Hepatocyte (in vitro differentiated cells): Measurements from ENCODE around the gene ITPR1. TPM values are rescaled to one million over a fixed set of nuclear protein-coding genes. Genes with fewer than 3 reads are reported as not detected.
A peak's percentile ranks its signal among the peaks of the same experiment; 100 is the strongest.

ENCODE experiments used
- DNase-seq: peaks from one replicate; pipeline ENCODE4 v3.0.0-alpha.2; 2016; ENCODE audit warnings: low spot score
- H2AFZ ChIP-seq: fragments of 200-600 bp; sonication (generic); 2 replicates; pipeline ENCODE4 v1.6.0; 2016; ENCODE audit warnings: antibody characterized with exemption, mild to moderate bottlenecking
- H3K27ac ChIP-seq: fragments of 200-600 bp; sonication (generic); 2 replicates; pipeline ENCODE4 v1.5.1; 2016; ENCODE audit warnings: mild to moderate bottlenecking
- H3K27me3 ChIP-seq: fragments of 200-600 bp; sonication (generic); 2 replicates; pipeline ENCODE4 v1.6.1; 2016
- H3K36me3 ChIP-seq: fragments of 200-600 bp; sonication (generic); replicated peaks from 2 replicates; pipeline ENCODE4 v1.5.1; 2016; ENCODE audit warnings: low read depth; ENCODE audit not compliant: insufficient read depth
- H3K4me1 ChIP-seq: fragments of 200-600 bp; sonication (generic); 2 replicates; pipeline ENCODE4 v1.5.1; 2016; ENCODE audit warnings: mild to moderate bottlenecking, moderate library complexity; ENCODE audit not compliant: insufficient read depth
- H3K4me2 ChIP-seq: fragments of 200-600 bp; sonication (generic); 2 replicates; pipeline ENCODE4 v1.6.0; 2016
- H3K4me3 ChIP-seq: fragments of 200-600 bp; sonication (generic); 2 replicates; pipeline ENCODE4 v1.5.1; 2016; ENCODE audit warnings: mild to moderate bottlenecking
- H3K79me2 ChIP-seq: fragments of 200-600 bp; sonication (generic); 2 replicates; pipeline ENCODE4 v1.6.0; 2017; ENCODE audit warnings: mild to moderate bottlenecking
- H3K9me2 ChIP-seq: fragments of 200-600 bp; sonication (generic); replicated peaks from 2 replicates; pipeline ENCODE4 v1.6.0; 2017; ENCODE audit warnings: mild to moderate bottlenecking; ENCODE audit not compliant: insufficient read depth
- H3K9me3 ChIP-seq: fragments of 200-600 bp; sonication (generic); 2 replicates; pipeline ENCODE4 v1.5.1; 2016; ENCODE audit warnings: low read depth, mild to moderate bottlenecking
- H4K20me1 ChIP-seq: fragments of 200-600 bp; sonication (generic); 2 replicates; pipeline ENCODE4 v1.6.0; 2016; ENCODE audit warnings: mild to moderate bottlenecking; ENCODE audit not compliant: insufficient read depth, poor library complexity, severe bottlenecking
- EZH2 ChIP-seq: fragments of 200-600 bp; sonication (generic); IDR thresholded peaks from 2 replicates; pipeline ENCODE4 v1.6.1; 2016; ENCODE audit warnings: antibody characterized with exemption, mild to moderate bottlenecking, borderline replicate concordance
- EZH2phosphoT487 ChIP-seq: fragments of 200-600 bp; sonication (generic); IDR thresholded peaks from one replicate; pipeline ENCODE4 v1.6.1; 2018; ENCODE audit warnings: antibody characterized with exemption, mild to moderate bottlenecking, low read depth, moderate library complexity; ENCODE audit not compliant: unreplicated experiment, severe bottlenecking
- WGBS: methylation state at CpG from one replicate; pipeline ENCODE4 v1.1.6; 2016; ENCODE audit warnings: low lambda C conversion rate; ENCODE audit errors: missing lambda C conversion rate; 5-methylcytosine and 5-hydroxymethylcytosine counted together
- polyA plus RNA-seq: library from polyadenylated mRNA; unstranded; fragments of >200 nt; fragmentation: Nextera tagmentation; extraction: Ambion mirVana; gene quantifications from 2 replicates; pipeline ENCODE4 v1.2.1, GENCODE V29; 2016
- total RNA-seq: library from RNA; depleted of rRNA; stranded (reverse); fragments of >200 nt; gene quantifications from 2 replicates; pipeline ENCODE4 v1.2.3, GENCODE V29; 2014
- TF ChIP-seq, protein P1 (sequence below): fragments of 200-600 bp; sonication (generic); IDR thresholded peaks from 2 replicates; pipeline ENCODE4 v1.5.1; 2016; ENCODE audit warnings: antibody characterized with exemption, mild to moderate bottlenecking; ENCODE audit not compliant: poor library complexity

ITPR1 gene
- total and polyA plus RNA-seq, 2 experiments from 2014 or later: 46.8 to 90.8 TPM

DNA sequence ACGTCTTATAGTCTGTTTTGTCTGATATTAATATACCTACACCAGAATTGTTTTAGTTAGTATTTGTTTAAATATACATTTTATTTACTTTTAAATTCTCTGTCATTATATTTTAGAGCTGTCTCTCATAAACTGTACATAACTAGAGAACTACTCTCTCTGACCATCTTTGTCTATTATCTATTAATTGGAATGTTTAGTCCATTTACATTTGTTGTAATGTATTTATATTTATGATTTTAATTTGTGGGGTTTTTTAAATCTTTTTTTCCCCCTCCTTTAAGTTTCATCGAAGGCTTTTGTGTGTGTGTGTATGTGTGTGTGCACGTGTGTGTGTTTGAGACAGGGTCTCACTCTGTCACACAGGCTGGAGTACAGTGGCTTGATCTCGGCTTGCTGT lies 47.1 kb downstream of the ITPR1 start:
- Histone ChIP-seq H2AFZ (no peak overlapping the region), H3K36me3 (no peaks in the 10 kb centered on the region), H3K4me2 (no peak overlapping the region), H3K4me3 (no peak overlapping the region), H3K9me2 (no peaks in the 10 kb centered on the region), H3K9me3 (no peaks in the 10 kb centered on the region), H4K20me1 (no peaks in the 10 kb centered on the region), H3K27ac (no peak overlapping the region), H3K79me2 (peaks cover 25% of the 10 kb centered on the region), H3K4me1 (no peaks in the 10 kb centered on the region), H3K27me3 (no peaks in the 10 kb centered on the region)
- no peak for DNase-seq
- TF ChIP-seq EZH2phosphoT487: no peak
- TF ChIP-seq, protein P1, sequence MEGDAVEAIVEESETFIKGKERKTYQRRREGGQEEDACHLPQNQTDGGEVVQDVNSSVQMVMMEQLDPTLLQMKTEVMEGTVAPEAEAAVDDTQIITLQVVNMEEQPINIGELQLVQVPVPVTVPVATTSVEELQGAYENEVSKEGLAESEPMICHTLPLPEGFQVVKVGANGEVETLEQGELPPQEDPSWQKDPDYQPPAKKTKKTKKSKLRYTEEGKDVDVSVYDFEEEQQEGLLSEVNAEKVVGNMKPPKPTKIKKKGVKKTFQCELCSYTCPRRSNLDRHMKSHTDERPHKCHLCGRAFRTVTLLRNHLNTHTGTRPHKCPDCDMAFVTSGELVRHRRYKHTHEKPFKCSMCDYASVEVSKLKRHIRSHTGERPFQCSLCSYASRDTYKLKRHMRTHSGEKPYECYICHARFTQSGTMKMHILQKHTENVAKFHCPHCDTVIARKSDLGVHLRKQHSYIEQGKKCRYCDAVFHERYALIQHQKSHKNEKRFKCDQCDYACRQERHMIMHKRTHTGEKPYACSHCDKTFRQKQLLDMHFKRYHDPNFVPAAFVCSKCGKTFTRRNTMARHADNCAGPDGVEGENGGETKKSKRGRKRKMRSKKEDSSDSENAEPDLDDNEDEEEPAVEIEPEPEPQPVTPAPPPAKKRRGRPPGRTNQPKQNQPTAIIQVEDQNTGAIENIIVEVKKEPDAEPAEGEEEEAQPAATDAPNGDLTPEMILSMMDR: no peak
- no peak for TF ChIP-seq EZH2
- WGBS: 95% methylated on average over 4 of the region's 4 CpGs

DNA sequence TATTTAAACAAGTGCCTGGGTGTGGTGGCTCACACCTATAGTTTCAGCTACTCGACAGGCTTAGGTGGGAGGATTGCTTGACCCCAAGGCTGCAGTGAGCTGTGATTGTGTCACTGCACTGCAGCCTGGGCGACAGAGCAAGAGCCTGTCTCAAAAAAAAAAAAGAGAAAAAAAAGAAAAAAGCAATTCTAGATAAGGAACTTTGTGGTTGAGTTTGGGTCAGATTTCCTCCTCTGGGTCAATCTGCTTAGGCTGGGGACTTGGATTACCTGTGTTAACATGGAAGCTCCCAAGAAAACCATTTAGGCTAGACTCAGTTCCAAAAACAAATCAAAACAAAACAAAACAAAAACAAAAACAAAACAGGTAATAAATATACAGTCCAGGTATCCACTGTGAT lies 50.0 kb downstream of the ITPR1 start:
- Histone ChIP-seq H2AFZ (no peak overlapping the region), H3K4me1 (peaks cover 17% of the 10 kb centered on the region), H4K20me1 (no peaks in the 10 kb centered on the region), H3K4me2 (no peak overlapping the region), H3K27me3 (no peaks in the 10 kb centered on the region), H3K79me2 (peaks cover 23% of the 10 kb centered on the region), H3K9me2 (no peaks in the 10 kb centered on the region), H3K9me3 (no peaks in the 10 kb centered on the region), H3K27ac (no peak overlapping the region), H3K4me3 (no peak overlapping the region), H3K36me3 (no peaks in the 10 kb centered on the region)
- TF ChIP-seq EZH2: no peak
- TF ChIP-seq, protein P1: no peak
- TF ChIP-seq EZH2phosphoT487: no peak
- no peak for DNase-seq
- WGBS: 64% methylated on average over 2 of the region's 2 CpGs

DNA sequence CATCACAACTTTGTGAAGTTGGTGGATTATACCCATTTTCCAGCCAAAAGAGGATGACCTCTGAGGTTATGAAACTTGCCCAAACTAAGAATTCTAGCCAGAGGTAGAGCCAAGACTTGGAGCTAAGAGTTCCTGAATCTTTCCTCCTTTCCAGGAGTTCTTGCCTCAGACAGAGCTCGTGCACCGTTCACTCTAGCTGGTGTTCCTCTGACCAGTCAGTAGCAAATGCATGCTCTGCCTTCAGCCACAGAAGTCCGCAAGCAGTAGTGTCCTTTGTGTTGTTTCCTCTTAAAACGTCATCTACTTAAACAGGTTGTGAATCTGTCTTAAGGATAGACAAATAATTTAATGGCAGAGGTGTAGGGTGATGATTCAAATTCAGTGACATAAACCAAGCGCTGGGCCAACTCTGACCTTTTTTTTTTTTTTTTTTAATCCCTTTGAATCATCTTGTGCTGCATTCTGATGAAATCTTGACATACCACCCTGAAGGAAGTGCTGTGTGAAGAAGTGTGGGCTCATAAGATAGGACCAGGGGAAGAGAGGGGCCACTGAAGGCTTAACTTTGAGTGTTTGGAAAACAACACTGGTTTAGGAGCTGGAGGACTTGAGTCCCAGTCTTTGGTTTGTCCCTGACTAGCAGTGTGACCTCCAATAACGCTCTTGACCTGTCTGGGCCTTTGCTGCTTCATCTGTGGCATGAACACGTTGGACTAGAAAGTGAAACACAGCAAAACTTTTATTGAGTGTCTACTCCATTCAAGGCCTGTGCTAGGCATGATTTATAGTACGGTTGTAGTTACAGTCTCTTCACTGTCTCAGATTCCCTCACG lies 53.4 kb downstream of the ITPR1 start:
- Histone ChIP-seq H3K4me1 (peaks cover 30% of the 10 kb centered on the region), H3K9me2 (no peaks in the 10 kb centered on the region), H3K27me3 (no peaks in the 10 kb centered on the region), H3K79me2 (peaks cover 8% of the 10 kb centered on the region), H2AFZ (no peak overlapping the region), H3K27ac (peak overlapping the region; percentile 72), H3K9me3 (no peaks in the 10 kb centered on the region), H3K4me2 (no peak overlapping the region), H4K20me1 (no peaks in the 10 kb centered on the region), H3K4me3 (no peak overlapping the region), H3K36me3 (no peaks in the 10 kb centered on the region)
- TF ChIP-seq, protein P1: no peak
- no peak for TF ChIP-seq EZH2phosphoT487
- no peak for TF ChIP-seq EZH2
- WGBS: 59% methylated on average over 9 of the region's 9 CpGs
- no peak for DNase-seq
